ENCODE results near the gene POPDC2. TPM values are rescaled to one million over a fixed set of nuclear protein-coding genes. Genes with fewer than 3 reads are reported as not detected.

POPDC2 gene
- total RNA-seq, 1 experiment from 2014 or later = 0.93 TPM

- POLR2A ChIA-PET = interaction anchor here (0.6 to 4.6 kb wide), 13 partner anchors 14 to 740 kb away, joined by 3 to 59 read pairs (median 5); partner anchors contain the start of genes B4GALT4, POGLUT1, TIMMDC1 and TMEM39A
- Mint-ChIP-seq H3K4me1 (ENCODE audit: insufficient read depth, unreplicated experiment) (peaks cover 8% of the 10 kb centered on the region), H3K27ac (ENCODE audit: low read depth, unreplicated experiment) (peak overlapping the region; percentile 91)
Observed at GRCh38 chr3:119677641-119677934, 17.2 kb upstream of the POPDC2 start.

DNA sequence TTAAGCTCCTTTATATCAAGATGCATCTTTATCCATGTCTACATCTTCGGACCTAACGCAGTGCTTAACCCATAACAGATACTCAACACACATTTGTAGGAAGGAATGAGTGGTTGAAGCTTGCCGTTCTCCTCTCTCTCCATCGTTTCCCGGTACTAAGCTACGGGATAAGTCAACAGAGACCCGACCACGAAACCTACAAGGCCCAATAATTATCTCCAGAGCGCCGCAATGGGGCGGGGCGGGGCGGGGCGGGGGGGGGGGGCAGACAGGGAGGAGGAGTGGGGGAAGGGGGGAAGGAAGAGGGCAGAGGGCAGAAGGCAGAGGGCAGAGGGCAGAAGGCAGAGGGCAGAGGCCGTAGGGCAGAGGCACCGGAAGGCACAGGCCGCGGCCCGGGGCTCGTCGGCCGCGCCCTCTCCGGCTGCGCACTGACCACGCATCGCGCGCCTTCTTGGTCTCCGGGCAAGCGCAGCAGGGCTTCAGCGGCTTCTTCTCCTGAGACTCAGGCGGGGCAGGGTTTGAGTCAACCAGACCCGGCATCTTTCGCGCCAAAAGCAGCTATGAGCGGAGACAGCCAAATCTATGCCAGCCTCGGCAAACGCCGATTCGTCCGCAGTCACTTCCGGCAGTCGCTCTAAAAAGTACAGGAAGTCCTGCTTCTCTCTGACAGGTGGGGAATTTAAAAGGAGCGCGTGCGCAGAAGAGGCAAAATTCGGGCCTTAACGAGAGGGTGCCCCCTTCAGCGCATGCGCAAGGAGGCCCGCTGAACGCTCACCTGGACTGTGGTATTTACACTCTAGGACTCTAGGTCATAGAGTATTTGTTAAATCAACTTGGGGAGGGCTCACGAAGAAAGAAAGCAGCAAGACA, 16.6 kb upstream of the POPDC2 start, which contains the start of gene COX17:
TSS of gene COX17 (minus strand) at position 636 of the 870 bp plus-strand sequence. CDS start at position 540, 96 bp downstream.
- Mint-ChIP-seq H3K36me3 (ENCODE audit: insufficient read depth, unreplicated experiment) (peaks cover 41% of the 10 kb centered on the region), H3K4me3 (ENCODE audit: unreplicated experiment) (peak within 1 kb of the TSS; percentile 79), H3K4me1 (ENCODE audit: insufficient read depth, unreplicated experiment) (peaks cover 8% of the 10 kb centered on the region), H3K9me3 (ENCODE audit: unreplicated experiment) (no peaks in the 10 kb centered on the region), H3K27ac (ENCODE audit: low read depth, unreplicated experiment) (peak within 1 kb of the TSS; percentile 91), H3K27me3 (ENCODE audit: insufficient read depth, unreplicated experiment) (no peaks in the 10 kb centered on the region)
- CTCF ChIA-PET = interaction anchor here (0.5 to 1.3 kb wide), 9 partner anchors 46 to 739 kb away, joined by 3 to 4 read pairs (median 3); partner anchors contain the start of gene TIMMDC1
- POLR2A ChIA-PET = interaction anchor here (0.6 to 4.6 kb wide), 17 partner anchors 13 to 741 kb away, joined by 3 to 59 read pairs (median 5); partner anchors contain the start of genes B4GALT4, POGLUT1, TIMMDC1 and TMEM39A
- DNase-seq (ENCODE audit: unreplicated experiment) = peak; percentile 98
- TF ChIP-seq, protein P1, sequence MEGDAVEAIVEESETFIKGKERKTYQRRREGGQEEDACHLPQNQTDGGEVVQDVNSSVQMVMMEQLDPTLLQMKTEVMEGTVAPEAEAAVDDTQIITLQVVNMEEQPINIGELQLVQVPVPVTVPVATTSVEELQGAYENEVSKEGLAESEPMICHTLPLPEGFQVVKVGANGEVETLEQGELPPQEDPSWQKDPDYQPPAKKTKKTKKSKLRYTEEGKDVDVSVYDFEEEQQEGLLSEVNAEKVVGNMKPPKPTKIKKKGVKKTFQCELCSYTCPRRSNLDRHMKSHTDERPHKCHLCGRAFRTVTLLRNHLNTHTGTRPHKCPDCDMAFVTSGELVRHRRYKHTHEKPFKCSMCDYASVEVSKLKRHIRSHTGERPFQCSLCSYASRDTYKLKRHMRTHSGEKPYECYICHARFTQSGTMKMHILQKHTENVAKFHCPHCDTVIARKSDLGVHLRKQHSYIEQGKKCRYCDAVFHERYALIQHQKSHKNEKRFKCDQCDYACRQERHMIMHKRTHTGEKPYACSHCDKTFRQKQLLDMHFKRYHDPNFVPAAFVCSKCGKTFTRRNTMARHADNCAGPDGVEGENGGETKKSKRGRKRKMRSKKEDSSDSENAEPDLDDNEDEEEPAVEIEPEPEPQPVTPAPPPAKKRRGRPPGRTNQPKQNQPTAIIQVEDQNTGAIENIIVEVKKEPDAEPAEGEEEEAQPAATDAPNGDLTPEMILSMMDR (IDR thresholded peaks at IDR 0.05; ENCODE audit: unreplicated experiment) = no peak
- no TSS peak for BruUV-seq (replicated peaks)
- intact Hi-C loops (cut with micrococcal nuclease) = loop anchor here (2.0 to 10.0 kb wide), 3 partner anchors 152 to 214 kb away; partner anchors contain the start of genes TIMMDC1 and TMEM39A

More at GRCh38 chr3:119677641-119677934, 17.2 kb upstream of the POPDC2 start:
- TSS peak; percentile 91 for BruUV-seq (replicated peaks)
- CTCF ChIA-PET = interaction anchor here (0.5 to 1.2 kb wide), 5 partner anchors 13 to 708 kb away, joined by 3 to 4 read pairs (median 3); no protein-coding TSS in a partner anchor
- DNase-seq (ENCODE audit: unreplicated experiment) = no peak
- intact Hi-C loops (cut with micrococcal nuclease) = loop anchor here (2.0 to 10.0 kb wide), 3 partner anchors 153 to 215 kb away; partner anchors contain the start of genes TIMMDC1 and TMEM39A
- Mint-ChIP-seq H3K27me3 (ENCODE audit: insufficient read depth, unreplicated experiment) (no peaks in the 10 kb centered on the region), H3K4me3 (ENCODE audit: unreplicated experiment) (peak overlapping the region; percentile 79), H3K9me3 (ENCODE audit: unreplicated experiment) (no peaks in the 10 kb centered on the region), H3K36me3 (ENCODE audit: insufficient read depth, unreplicated experiment) (peaks cover 36% of the 10 kb centered on the region)
- TF ChIP-seq, protein P1 (IDR thresholded peaks at IDR 0.05; ENCODE audit: unreplicated experiment) = no peak

- Mint-ChIP-seq H3K27me3 (ENCODE audit: insufficient read depth, unreplicated experiment) (no peaks in the 10 kb centered on the region), H3K36me3 (ENCODE audit: insufficient read depth, unreplicated experiment) (peaks cover 46% of the 10 kb centered on the region), H3K4me1 (ENCODE audit: insufficient read depth, unreplicated experiment) (peaks cover 8% of the 10 kb centered on the region), H3K27ac (ENCODE audit: low read depth, unreplicated experiment) (peak overlapping the region; percentile 91), H3K4me3 (ENCODE audit: unreplicated experiment) (peak overlapping the region; percentile 79), H3K9me3 (ENCODE audit: unreplicated experiment) (no peaks in the 10 kb centered on the region)
- intact Hi-C loops (cut with micrococcal nuclease) = loop anchor here (2.0 to 10.0 kb wide), 3 partner anchors 151 to 213 kb away; partner anchors contain the start of genes TIMMDC1 and TMEM39A
- ChIA-PET CTCF (interaction anchor here (0.5 to 1.3 kb wide), 7 partner anchors 14 to 990 kb away, joined by 3 to 4 read pairs (median 3); partner anchors contain the start of gene TIMMDC1), POLR2A (interaction anchor here (0.6 to 4.6 kb wide), 12 partner anchors 12 to 894 kb away, joined by 3 to 59 read pairs (median 6); partner anchors contain the start of genes B4GALT4, POGLUT1, TIMMDC1 and TMEM39A)
- TF ChIP-seq, protein P1 (IDR thresholded peaks at IDR 0.05; ENCODE audit: unreplicated experiment) = no peak
- no TSS peak for BruUV-seq (replicated peaks)
- no peak for DNase-seq (ENCODE audit: unreplicated experiment)
Observed at GRCh38 chr3:119676020-119676419, 15.6 kb upstream of the POPDC2 start.

Measured in MCF 10A (cell line).